ENCODE results near the gene PSTK.
A peak's percentile ranks its signal among the peaks of the same experiment; 100 is the strongest.

The PSTK gene

GRCh38 chr10:122939856-122940543 lies 40.2 kb upstream of the PSTK start:
- no peak for TF ChIP-seq RAD21 (IDR thresholded peaks at IDR 0.05; ENCODE audit: low read depth)

- TF ChIP-seq USF1 (IDR thresholded peaks at IDR 0.05) (no peak), NFIC (IDR thresholded peaks at IDR 0.05) (no peak), EP300 (IDR thresholded peaks at IDR 0.05; ENCODE audit: borderline replicate concordance) (no peak), YY1 (IDR thresholded peaks at IDR 0.05; ENCODE audit: low read depth) (no peak), ZBTB7A (IDR thresholded peaks at IDR 0.05; ENCODE audit: low read depth) (no peak), MAX (IDR thresholded peaks at IDR 0.05) (no peak), RAD21 (IDR thresholded peaks at IDR 0.05; ENCODE audit: low read depth) (no peak), EGR1 (IDR thresholded peaks at IDR 0.05) (no peak), FOXM1 (IDR thresholded peaks at IDR 0.05; ENCODE audit: borderline replicate concordance, low read depth) (no peak), CEBPB (IDR thresholded peaks at IDR 0.05) (no peak), TEAD4 (IDR thresholded peaks at IDR 0.05) (no peak), TCF12 (IDR thresholded peaks at IDR 0.05; ENCODE audit: low read depth) (no peak), TAF1 (IDR thresholded peaks at IDR 0.05; ENCODE audit: low read depth) (no peak), CREB1 (IDR thresholded peaks at IDR 0.05; ENCODE audit: low read depth) (no peak), REST (IDR thresholded peaks at IDR 0.05; ENCODE audit: low read depth) (no peak)
Observed at GRCh38 chr10:122949296-122949695, 30.9 kb upstream of the PSTK start.

GRCh38 chr10:122953902-122954730 lies 26.1 kb upstream of the PSTK start, which contains the start of gene C10orf88:
Gene C10orf88, minus strand, starts transcription at chr10:122954227. Its CDS starts 49 bp downstream, at chr10:122954178.
- TF ChIP-seq EP300 (IDR thresholded peaks at IDR 0.05; ENCODE audit: borderline replicate concordance): no peak; the same call in 1 of the 2 replicates
- TF ChIP-seq TAF1 (IDR thresholded peaks at IDR 0.05; ENCODE audit: low read depth): peak; percentile 97
- peak; percentile 66; the same call in 1 of the 2 replicates for TF ChIP-seq ZBTB7A (IDR thresholded peaks at IDR 0.05; ENCODE audit: low read depth)
- peak; percentile 17; the same call in 1 of the 2 replicates for TF ChIP-seq RAD21 (IDR thresholded peaks at IDR 0.05; ENCODE audit: low read depth)
- TF ChIP-seq CEBPB (IDR thresholded peaks at IDR 0.05): 0 out of 2 replicates have a peak, but pooled peaks have one; percentile 19
- peak; percentile 62 for TF ChIP-seq TEAD4 (IDR thresholded peaks at IDR 0.05)
- TF ChIP-seq CREB1 (IDR thresholded peaks at IDR 0.05; ENCODE audit: low read depth): no peak
- TF ChIP-seq USF1 (IDR thresholded peaks at IDR 0.05): peak; percentile 64
- TF ChIP-seq MAX (IDR thresholded peaks at IDR 0.05): peak; percentile 100
- peak; percentile 88 for TF ChIP-seq TCF12 (IDR thresholded peaks at IDR 0.05; ENCODE audit: low read depth)
- TF ChIP-seq EGR1 (IDR thresholded peaks at IDR 0.05): no peak
- TF ChIP-seq REST (IDR thresholded peaks at IDR 0.05; ENCODE audit: low read depth): 0 out of 2 replicates have a peak, but pooled peaks have one; percentile 21
- TF ChIP-seq NFIC (IDR thresholded peaks at IDR 0.05): no peak
- TF ChIP-seq YY1 (IDR thresholded peaks at IDR 0.05; ENCODE audit: low read depth): peak; percentile 87
- TF ChIP-seq FOXM1 (IDR thresholded peaks at IDR 0.05; ENCODE audit: borderline replicate concordance, low read depth): peak; percentile 84; the same call in 1 of the 2 replicates

GRCh38 chr10:122954731-122955050 lies 25.5 kb upstream of the PSTK start:
- TF ChIP-seq CREB1 (IDR thresholded peaks at IDR 0.05; ENCODE audit: low read depth) (no peak), EGR1 (IDR thresholded peaks at IDR 0.05) (no peak), YY1 (IDR thresholded peaks at IDR 0.05; ENCODE audit: low read depth) (no peak), USF1 (IDR thresholded peaks at IDR 0.05) (no peak), TAF1 (IDR thresholded peaks at IDR 0.05; ENCODE audit: low read depth) (no peak), EP300 (IDR thresholded peaks at IDR 0.05; ENCODE audit: borderline replicate concordance) (no peak), REST (IDR thresholded peaks at IDR 0.05; ENCODE audit: low read depth) (no peak), ZBTB7A (IDR thresholded peaks at IDR 0.05; ENCODE audit: low read depth) (no peak)
